ENCODE measurements around the gene DHPS.

DNA sequence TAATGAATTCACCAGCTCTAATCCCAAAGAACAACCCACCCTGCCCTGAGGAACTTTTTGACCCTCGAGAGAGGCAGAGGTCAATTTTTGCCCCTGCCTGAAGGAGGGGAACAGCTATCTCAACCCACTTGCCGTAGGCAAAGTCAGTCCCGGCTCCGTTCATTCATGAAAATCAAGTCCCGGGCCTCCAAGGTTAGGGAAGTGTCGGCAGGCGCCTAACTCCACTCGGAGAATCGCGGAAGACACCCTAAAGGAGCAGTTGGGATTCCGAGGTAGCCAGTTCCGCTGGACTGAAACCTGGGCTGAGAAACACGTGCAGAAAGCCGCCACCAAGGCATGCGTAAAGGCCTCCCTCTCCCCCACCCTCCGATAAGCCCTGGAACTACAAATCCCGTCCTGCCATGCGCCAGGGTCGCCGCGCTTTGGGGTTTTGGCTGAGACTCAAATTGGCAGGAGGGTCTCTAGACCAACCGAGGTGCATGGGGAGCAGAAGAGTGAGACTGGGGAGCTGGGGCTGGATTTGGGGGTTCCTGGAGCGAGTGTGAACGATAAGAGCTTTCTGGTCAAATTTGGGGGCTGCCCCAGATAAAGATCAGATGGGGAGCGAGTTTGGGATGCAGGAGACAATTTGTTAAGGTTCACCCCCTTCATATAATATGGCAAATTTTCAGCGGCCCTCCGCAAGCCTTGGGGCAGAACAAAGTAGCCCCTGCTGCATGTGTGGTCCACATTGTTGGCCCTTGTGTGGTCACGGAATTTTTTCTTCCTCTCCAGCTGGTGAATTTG lies 42.2 kb upstream of the DHPS start, which contains the start of gene TNPO2:
- TF ChIP-seq, protein P1, sequence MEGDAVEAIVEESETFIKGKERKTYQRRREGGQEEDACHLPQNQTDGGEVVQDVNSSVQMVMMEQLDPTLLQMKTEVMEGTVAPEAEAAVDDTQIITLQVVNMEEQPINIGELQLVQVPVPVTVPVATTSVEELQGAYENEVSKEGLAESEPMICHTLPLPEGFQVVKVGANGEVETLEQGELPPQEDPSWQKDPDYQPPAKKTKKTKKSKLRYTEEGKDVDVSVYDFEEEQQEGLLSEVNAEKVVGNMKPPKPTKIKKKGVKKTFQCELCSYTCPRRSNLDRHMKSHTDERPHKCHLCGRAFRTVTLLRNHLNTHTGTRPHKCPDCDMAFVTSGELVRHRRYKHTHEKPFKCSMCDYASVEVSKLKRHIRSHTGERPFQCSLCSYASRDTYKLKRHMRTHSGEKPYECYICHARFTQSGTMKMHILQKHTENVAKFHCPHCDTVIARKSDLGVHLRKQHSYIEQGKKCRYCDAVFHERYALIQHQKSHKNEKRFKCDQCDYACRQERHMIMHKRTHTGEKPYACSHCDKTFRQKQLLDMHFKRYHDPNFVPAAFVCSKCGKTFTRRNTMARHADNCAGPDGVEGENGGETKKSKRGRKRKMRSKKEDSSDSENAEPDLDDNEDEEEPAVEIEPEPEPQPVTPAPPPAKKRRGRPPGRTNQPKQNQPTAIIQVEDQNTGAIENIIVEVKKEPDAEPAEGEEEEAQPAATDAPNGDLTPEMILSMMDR (IDR thresholded peaks at IDR 0.05) = no peak
- no peak for TF ChIP-seq POLR2A (IDR thresholded peaks at IDR 0.05)
